ENCODE data around the gene CCDC91.
A peak's percentile ranks its signal among the peaks of the same experiment; 100 is the strongest.

Gene CCDC91

DNA sequence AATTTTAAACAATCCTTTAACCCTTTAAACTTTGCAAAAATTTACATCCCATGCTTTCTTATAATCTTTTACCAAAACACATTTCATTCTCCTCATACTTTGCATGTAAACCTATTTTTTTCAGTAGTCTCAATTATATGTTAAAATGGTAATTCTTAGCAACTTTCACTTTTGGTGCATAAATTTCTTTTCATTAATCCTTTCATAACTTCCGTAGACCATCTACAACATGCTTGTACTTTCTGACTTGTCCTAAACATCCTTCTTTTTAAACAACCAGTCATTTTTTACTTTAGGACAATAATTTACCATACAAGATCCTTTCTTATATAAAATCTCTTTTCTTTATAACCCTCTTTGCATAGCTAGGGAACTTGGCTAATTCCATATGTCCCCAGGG is 19.5 kb downstream of the CCDC91 start:
- H3K4me1 Mint-ChIP-seq (ENCODE audit: low read depth), result peaks cover 13% of the 10 kb centered on the region
- H3K9me3 Mint-ChIP-seq, result peaks cover 10% of the 10 kb centered on the region

DNA sequence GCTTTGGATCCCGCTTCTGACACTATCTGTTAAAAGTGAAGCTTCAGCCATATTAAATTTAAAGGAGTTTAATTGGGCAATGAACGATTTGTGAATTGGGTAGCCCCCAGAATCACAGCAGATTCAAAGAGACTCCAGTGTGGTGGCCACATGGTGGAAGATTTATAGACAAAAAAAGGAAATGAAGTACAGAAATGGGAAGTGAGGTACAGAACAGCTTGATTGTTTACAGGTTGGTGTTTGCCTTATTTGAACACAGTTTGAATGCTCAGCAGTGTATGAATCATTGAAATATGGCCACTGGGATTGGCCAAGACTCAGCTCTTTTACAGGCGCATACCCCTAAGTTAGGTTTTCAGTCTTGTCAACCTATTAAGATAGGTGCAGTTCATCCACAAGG is 21.9 kb downstream of the CCDC91 start:
- H3K36me3 Mint-ChIP-seq (ENCODE audit: low read depth), result peaks cover 36% of the 10 kb centered on the region
- no peaks in the 10 kb centered on the region for H3K27me3 Mint-ChIP-seq
- H3K4me1 Mint-ChIP-seq (ENCODE audit: low read depth), result peaks cover 12% of the 10 kb centered on the region
- H3K27ac Mint-ChIP-seq, result no peak overlapping the region
- peaks cover 10% of the 10 kb centered on the region for H3K9me3 Mint-ChIP-seq
- no peak overlapping the region for H3K4me3 Mint-ChIP-seq

More for the DNA sequence above, 19.5 kb downstream of the CCDC91 start:
- Mint-ChIP-seq H3K27me3 (no peaks in the 10 kb centered on the region), H3K4me3 (no peak overlapping the region), H3K36me3 (ENCODE audit: low read depth) (peaks cover 56% of the 10 kb centered on the region), H3K27ac (no peak overlapping the region)

GRCh38 chr12:28215021-28215420 is 24.8 kb downstream of the CCDC91 start:
- H3K27ac Mint-ChIP-seq, result no peak overlapping the region
- peaks cover 20% of the 10 kb centered on the region for H3K4me1 Mint-ChIP-seq (ENCODE audit: low read depth)
- H3K9me3 Mint-ChIP-seq, result peaks cover 6% of the 10 kb centered on the region
- H3K27me3 Mint-ChIP-seq, result no peaks in the 10 kb centered on the region
- no peak overlapping the region for H3K4me3 Mint-ChIP-seq
- peaks cover 38% of the 10 kb centered on the region for H3K36me3 Mint-ChIP-seq (ENCODE audit: low read depth)

GRCh38 chr12:28216016-28216415 is 25.8 kb downstream of the CCDC91 start:
- Mint-ChIP-seq H3K27ac (no peak overlapping the region), H3K36me3 (ENCODE audit: low read depth) (peaks cover 33% of the 10 kb centered on the region), H3K4me3 (no peak overlapping the region), H3K27me3 (peaks cover 3% of the 10 kb centered on the region), H3K4me1 (ENCODE audit: low read depth) (peaks cover 27% of the 10 kb centered on the region), H3K9me3 (peaks cover 4% of the 10 kb centered on the region)

DNA sequence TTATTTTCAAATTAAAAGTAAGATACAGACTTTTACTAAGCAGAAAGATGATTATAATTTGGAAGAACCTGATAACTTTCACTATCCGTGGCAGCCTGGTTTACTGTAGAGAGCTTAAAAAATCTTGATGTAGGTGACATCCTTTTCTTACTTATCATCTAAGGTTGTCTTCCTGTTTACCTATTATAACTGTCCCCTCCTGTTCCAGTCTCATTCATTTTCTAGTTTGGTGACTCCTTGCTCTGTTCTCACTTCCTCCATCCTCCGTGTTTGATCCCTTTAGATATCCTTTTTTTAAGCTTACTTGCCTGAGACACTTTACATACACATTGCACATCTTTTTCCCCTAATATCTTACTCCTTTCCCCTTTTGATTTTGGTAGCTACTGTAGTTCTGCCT is 27.5 kb downstream of the CCDC91 start:
- peaks cover 7% of the 10 kb centered on the region for H3K27me3 Mint-ChIP-seq
- peak overlapping the region; percentile 1 for H3K4me3 Mint-ChIP-seq
- H3K36me3 Mint-ChIP-seq (ENCODE audit: low read depth), result peaks cover 32% of the 10 kb centered on the region
- peaks cover 4% of the 10 kb centered on the region for H3K9me3 Mint-ChIP-seq
- peak overlapping the region; percentile 1 for H3K27ac Mint-ChIP-seq
- H3K4me1 Mint-ChIP-seq (ENCODE audit: low read depth), result peaks cover 43% of the 10 kb centered on the region

GRCh38 chr12:28218875-28219274 is 28.6 kb downstream of the CCDC91 start:
- peaks cover 53% of the 10 kb centered on the region for H3K4me1 Mint-ChIP-seq (ENCODE audit: low read depth)

DNA sequence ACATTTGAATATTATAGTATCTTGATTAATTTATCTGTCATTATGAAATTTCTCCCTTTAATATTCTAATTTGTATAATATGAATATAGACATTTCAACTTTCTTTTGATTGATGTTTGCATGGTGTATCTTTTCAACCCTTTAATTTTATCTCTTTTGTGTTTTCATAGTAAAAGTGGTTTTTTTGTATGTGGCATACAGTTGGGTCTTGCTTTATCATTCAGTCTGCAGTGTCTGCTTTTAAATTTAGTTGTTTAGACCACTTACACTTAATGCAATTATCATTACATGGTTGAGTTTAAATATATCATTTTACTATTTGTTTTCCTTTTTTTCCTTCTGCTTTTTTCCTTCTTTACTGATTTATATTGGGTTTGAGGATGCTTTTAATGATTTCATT is 29.6 kb downstream of the CCDC91 start:
- peaks cover 61% of the 10 kb centered on the region for H3K4me1 Mint-ChIP-seq (ENCODE audit: low read depth)
- peaks cover 7% of the 10 kb centered on the region for H3K27me3 Mint-ChIP-seq
- H3K36me3 Mint-ChIP-seq (ENCODE audit: low read depth), result peaks cover 18% of the 10 kb centered on the region
- H3K27ac Mint-ChIP-seq, result no peak overlapping the region
- H3K9me3 Mint-ChIP-seq, result no peaks in the 10 kb centered on the region
- H3K4me3 Mint-ChIP-seq, result no peak overlapping the region

More at GRCh38 chr12:28218875-28219274, 28.6 kb downstream of the CCDC91 start:
- Mint-ChIP-seq H3K27ac (no peak overlapping the region), H3K9me3 (no peaks in the 10 kb centered on the region), H3K4me3 (no peak overlapping the region), H3K36me3 (ENCODE audit: low read depth) (peaks cover 24% of the 10 kb centered on the region), H3K27me3 (peaks cover 7% of the 10 kb centered on the region)

DNA sequence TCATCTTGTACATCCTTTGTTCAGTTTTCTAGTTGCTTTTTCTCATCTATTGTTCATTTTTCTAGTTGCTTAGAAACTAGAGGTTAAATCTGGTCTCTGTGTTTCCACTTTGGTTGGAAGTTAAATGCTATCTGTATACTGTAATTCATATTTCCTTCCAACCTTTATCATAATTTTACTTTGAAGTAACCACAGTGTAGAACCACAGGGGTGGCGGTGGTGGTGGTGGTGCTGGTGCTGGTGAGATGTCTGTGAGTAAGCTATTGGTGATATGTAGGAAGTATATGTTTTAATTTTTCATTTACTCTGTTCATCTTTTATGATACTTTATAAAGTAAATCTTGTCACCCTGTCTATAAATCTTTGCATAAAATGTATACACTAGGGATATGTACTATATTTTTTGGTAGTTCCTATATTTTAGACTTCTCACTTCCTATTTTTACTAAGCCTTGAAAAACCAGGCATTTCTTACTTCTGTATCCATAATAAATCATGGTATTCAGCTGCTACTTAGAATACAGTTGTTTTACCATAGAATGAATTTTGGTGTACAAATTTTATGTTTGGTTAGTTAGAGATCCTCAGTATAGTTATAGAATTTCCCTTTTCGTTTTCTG is 31.9 kb downstream of the CCDC91 start:
- Mint-ChIP-seq H3K36me3 (ENCODE audit: low read depth) (peaks cover 31% of the 10 kb centered on the region), H3K27ac (peak overlapping the region; percentile 87), H3K4me1 (ENCODE audit: low read depth) (peaks cover 64% of the 10 kb centered on the region), H3K4me3 (peak overlapping the region; percentile 74), H3K27me3 (peaks cover 7% of the 10 kb centered on the region), H3K9me3 (peaks cover 7% of the 10 kb centered on the region)

DNA sequence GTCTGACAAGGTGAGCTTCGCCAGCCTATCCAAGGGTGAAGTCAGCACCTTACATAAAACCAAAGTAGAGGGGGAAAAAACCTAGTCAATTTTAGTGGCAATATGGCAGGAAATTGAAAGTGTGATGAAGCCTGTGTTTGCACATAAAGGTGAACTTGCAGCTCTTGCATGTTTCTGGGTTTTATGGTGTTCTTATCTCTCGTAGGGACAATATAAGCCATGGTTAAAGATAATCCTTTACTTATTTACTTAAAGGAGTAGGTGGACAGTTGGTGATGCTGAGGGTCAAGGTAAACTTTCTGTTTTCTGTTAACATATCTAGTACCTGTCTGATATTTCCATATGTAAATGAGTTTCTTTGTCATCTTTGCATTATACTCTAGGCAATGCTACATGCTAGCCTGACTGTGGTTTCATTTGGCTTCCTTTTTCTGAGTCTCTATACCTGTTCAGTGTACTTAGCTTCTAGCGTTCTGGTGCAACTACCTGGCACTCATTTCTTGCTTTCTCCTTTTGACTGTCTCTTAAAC is 32.8 kb downstream of the CCDC91 start:
- Mint-ChIP-seq H3K27ac (peak overlapping the region; percentile 87), H3K4me3 (peak overlapping the region; percentile 74), H3K27me3 (peaks cover 7% of the 10 kb centered on the region), H3K9me3 (peaks cover 7% of the 10 kb centered on the region), H3K4me1 (ENCODE audit: low read depth) (peaks cover 61% of the 10 kb centered on the region), H3K36me3 (ENCODE audit: low read depth) (peaks cover 32% of the 10 kb centered on the region)

DNA sequence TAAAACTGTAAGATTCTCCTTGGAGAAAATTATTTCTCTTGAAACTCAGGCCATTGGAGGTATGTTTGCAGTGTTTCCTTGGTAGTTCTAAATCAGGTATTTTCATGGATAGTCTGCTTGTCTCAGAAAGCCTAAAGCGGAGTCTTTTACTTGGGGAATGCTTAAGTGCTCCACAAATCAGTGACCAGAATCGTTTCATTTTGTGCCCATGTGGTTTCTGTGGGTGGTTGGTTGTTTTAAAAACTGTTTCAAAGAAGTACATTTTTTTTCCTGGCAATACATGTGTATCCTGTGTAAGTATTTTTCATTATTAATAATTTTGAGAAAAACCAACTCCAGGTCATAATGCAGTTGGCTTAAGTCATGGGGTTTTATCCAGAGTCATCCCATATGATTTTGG is 33.6 kb downstream of the CCDC91 start:
- Mint-ChIP-seq H3K27ac (peak overlapping the region; percentile 28), H3K9me3 (peaks cover 7% of the 10 kb centered on the region), H3K27me3 (peaks cover 7% of the 10 kb centered on the region), H3K36me3 (ENCODE audit: low read depth) (peaks cover 28% of the 10 kb centered on the region), H3K4me1 (ENCODE audit: low read depth) (peaks cover 60% of the 10 kb centered on the region), H3K4me3 (peak overlapping the region; percentile 74)

- no peak overlapping the region for H3K27ac Mint-ChIP-seq
- H3K36me3 Mint-ChIP-seq (ENCODE audit: low read depth), result peaks cover 34% of the 10 kb centered on the region
- H3K4me1 Mint-ChIP-seq (ENCODE audit: low read depth), result peaks cover 64% of the 10 kb centered on the region
Observed at GRCh38 chr12:28226705-28227104, 36.4 kb downstream of the CCDC91 start.

DNA sequence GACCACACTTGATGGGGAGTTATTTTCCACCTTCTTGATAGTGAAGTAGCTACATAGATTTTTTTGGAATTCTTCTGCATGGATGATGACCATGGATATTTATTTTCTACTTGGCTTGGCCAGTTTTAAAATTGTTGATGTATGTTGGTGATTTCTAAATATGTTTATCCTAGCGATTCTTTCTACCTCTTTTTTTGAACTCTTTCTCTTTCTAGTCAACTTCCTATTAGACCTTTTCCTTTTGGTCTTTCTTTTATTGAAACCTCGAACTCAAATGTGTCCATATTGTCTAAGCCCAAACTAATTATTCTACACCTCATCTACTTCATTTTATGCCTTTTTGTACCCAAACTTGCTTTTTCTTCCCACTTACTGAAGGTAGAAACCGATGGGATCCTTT is 37.0 kb downstream of the CCDC91 start:
- H3K27me3 Mint-ChIP-seq, result no peaks in the 10 kb centered on the region
- peaks cover 31% of the 10 kb centered on the region for H3K36me3 Mint-ChIP-seq (ENCODE audit: low read depth)
- H3K9me3 Mint-ChIP-seq, result peaks cover 7% of the 10 kb centered on the region
- no peak overlapping the region for H3K27ac Mint-ChIP-seq
- peaks cover 64% of the 10 kb centered on the region for H3K4me1 Mint-ChIP-seq (ENCODE audit: low read depth)
- no peak overlapping the region for H3K4me3 Mint-ChIP-seq

More at GRCh38 chr12:28226705-28227104, 36.4 kb downstream of the CCDC91 start:
- peaks cover 3% of the 10 kb centered on the region for H3K27me3 Mint-ChIP-seq
- H3K9me3 Mint-ChIP-seq, result peaks cover 7% of the 10 kb centered on the region
- H3K4me3 Mint-ChIP-seq, result no peak overlapping the region

DNA sequence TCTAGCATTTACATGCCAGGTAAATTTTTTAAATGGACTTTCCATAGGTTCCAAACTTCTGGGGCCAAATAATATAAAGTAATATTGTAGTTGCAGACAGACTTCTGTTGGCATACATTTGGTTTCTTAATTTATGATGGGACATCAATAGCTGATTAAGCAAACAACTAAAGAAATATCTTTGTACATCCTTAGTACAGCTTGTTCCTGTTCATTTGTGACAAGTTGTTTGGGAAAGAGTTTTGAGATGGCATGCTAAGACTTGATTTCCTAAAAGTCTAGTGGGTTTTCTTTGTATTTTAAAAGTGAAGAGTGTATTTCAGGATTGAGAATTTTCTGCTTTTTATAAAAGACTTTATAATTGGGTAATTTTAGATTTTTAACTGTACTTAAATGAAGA is 41.0 kb downstream of the CCDC91 start:
- no peak overlapping the region for H3K4me3 Mint-ChIP-seq
- no peaks in the 10 kb centered on the region for H3K27me3 Mint-ChIP-seq
- H3K4me1 Mint-ChIP-seq (ENCODE audit: low read depth), result peaks cover 65% of the 10 kb centered on the region

GRCh38 chr12:28232211-28232928 is 42.1 kb downstream of the CCDC91 start:
- H3K4me1 Mint-ChIP-seq (ENCODE audit: low read depth), result peaks cover 57% of the 10 kb centered on the region
- H3K4me3 Mint-ChIP-seq, result no peak overlapping the region
- no peaks in the 10 kb centered on the region for H3K27me3 Mint-ChIP-seq
- H3K27ac Mint-ChIP-seq, result no peak overlapping the region
- H3K36me3 Mint-ChIP-seq (ENCODE audit: low read depth), result peaks cover 20% of the 10 kb centered on the region
- no peaks in the 10 kb centered on the region for H3K9me3 Mint-ChIP-seq

More for the DNA sequence above, 41.0 kb downstream of the CCDC91 start:
- no peaks in the 10 kb centered on the region for H3K9me3 Mint-ChIP-seq
- H3K27ac Mint-ChIP-seq, result no peak overlapping the region
- H3K36me3 Mint-ChIP-seq (ENCODE audit: low read depth), result peaks cover 28% of the 10 kb centered on the region

DNA sequence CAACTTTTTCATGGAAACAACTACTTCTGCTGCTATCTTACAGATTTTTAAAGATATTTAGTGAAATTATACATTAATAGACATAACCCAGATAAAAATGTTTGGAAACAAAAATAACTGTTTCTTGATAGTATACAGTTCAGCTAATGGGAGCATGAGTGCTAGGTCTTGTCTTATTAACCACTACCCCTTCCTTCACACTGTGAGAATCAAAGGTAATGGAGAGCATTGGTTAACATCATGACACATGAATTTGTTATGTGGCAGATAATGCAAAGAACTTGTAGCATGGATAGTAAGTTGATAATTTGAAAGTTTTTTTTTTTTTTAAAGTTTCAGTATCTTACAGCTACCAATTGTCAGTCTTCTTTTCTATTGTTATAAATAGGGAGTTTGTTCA is 44.2 kb downstream of the CCDC91 start:
- Mint-ChIP-seq H3K27ac (no peak overlapping the region), H3K4me3 (no peak overlapping the region), H3K4me1 (ENCODE audit: low read depth) (peaks cover 49% of the 10 kb centered on the region), H3K36me3 (ENCODE audit: low read depth) (peaks cover 13% of the 10 kb centered on the region), H3K9me3 (no peaks in the 10 kb centered on the region), H3K27me3 (no peaks in the 10 kb centered on the region)

All from stimulated activated naive CD8-positive, alpha-beta T cell treated with anti-CD3 and anti-CD28 coated beads, Interleukin-15, Interleukin-2, amounts not matched to agents 100 ng/mL and 50 ng/mL, for 24 hours (primary cell).